ENCODE measurements around the gene CD300LB. TPM values are rescaled to one million over a fixed set of nuclear protein-coding genes. Genes with fewer than 3 reads are reported as not detected.
"Not testable (repeated sequence)": the region's sequence is repeated elsewhere in the genome, so short reads cannot be mapped to it uniquely, and the experiment has no call there.

CD300LB gene
- total RNA-seq, 4 donors from 2014 or later, result 0.19 TPM; not detected in 2

DNA sequence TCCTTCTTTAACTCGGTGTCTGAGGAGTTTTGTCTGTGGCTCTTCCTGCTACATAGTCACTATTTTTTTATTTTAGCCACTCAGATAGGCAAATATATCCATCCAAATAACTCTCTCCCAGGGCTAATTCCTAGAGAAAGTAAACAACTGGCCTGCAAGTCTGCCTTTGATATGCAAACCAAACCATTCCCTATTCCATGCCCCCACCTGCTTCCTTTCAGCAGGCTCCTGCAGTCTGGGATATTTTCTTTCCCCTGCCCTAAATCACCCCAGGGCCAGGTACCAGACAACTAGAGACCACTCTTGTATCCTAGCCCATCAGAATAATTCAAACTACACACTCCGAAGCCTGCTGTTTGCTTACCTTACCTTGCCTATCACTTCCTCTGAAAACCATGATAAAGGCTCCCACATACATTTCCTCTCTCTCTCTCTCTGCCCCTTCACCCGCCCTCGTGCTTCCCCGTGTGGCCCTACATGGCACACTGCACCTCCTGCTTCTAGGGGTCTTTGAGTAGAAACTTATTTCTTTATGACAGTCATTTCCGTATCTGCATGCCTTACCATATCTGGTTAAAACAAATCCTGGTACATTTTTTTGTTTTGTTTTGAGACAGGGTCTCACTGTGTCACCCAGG, 27.7 kb upstream of the CD300LB start:
- H3K27me3 ChIP-seq, result peaks cover 0 to 18% (median 0%) of the 10 kb centered on the region in 4 donors
- WGBS, 2 donors, result 57 to 61% methylated on average over 6 of the region's 6 CpGs

GRCh38 chr17:74558402-74558801, 27.1 kb upstream of the CD300LB start:
- DNase-seq; H3K4me1 ChIP-seq; H3K9me3 ChIP-seq; intact Hi-C loops (cut with DNase I); H3K27ac ChIP-seq; H3K36me3 ChIP-seq; H3K4me3 ChIP-seq: not testable (repeated sequence)
- WGBS, 2 donors, result 76 to 79% methylated on average over 4 of the region's 4 CpGs
- H3K27me3 ChIP-seq, result peaks cover 0 to 13% (median 0%) of the 10 kb centered on the region in 4 donors

More for the DNA sequence above, 27.7 kb upstream of the CD300LB start:
- H3K4me3 ChIP-seq, result no peak overlapping the region
- no peaks in the 10 kb centered on the region for H3K9me3 ChIP-seq
- no peak for TF ChIP-seq CTCF (IDR thresholded peaks at IDR 0.05)
- no peak for TF ChIP-seq POLR2A (IDR thresholded peaks at IDR 0.05)
- DNase-seq, result no peak
- no peaks in the 10 kb centered on the region for H3K36me3 ChIP-seq
- H3K4me1 ChIP-seq, result no peaks in the 10 kb centered on the region
- no peak overlapping the region for H3K27ac ChIP-seq
- intact Hi-C loops (cut with DNase I), result no loop called here

DNA sequence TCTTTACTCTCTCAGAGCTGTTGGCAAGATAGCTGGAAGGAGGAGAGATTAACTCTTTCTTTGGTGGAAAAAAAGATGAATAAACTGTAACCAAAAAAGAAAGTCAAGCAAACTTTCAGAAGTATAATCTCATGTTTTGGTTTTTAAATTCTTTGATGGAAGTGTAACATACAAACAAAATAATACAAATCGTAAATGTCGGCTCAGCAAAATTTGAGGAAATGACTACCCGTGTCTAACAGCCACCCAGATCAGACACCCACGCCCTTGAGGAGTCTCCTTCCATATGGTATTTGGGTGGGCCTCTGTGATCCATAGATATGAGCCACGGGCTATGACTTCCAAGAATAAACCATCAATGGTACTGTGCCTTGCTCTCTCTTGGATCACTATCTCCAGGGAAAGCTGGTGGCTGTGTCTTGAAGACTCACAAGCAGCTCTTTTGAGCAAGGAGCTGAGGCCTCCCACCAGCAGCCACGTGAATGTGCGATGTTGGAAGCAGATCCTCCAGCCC, 24.2 kb upstream of the CD300LB start:
- Histone ChIP-seq H3K4me1 (no peaks in the 10 kb centered on the region), H3K4me3 (no peak overlapping the region), H3K27ac (no peak overlapping the region), H3K27me3 (peaks cover 0 to 20% (median 0%) of the 10 kb centered on the region in 4 donors), H3K36me3 (no peaks in the 10 kb centered on the region), H3K9me3 (no peaks in the 10 kb centered on the region)
- no peak for DNase-seq
- no peak for TF ChIP-seq CTCF (IDR thresholded peaks at IDR 0.05)
- no peak for TF ChIP-seq POLR2A (IDR thresholded peaks at IDR 0.05)
- WGBS, 2 donors, result 58 to 66% methylated on average over 5 to 7 of the region's 7 CpGs
- intact Hi-C loops (cut with DNase I), result no loop called here

- H3K4me3 ChIP-seq, result no peak overlapping the region
- no peak overlapping the region for H3K27ac ChIP-seq
- intact Hi-C loops (cut with DNase I), result no loop called here
- WGBS, 2 donors, result 62 to 77% methylated on average over 5 to 6 of the region's 6 CpGs
- no peaks in the 10 kb centered on the region for H3K9me3 ChIP-seq
- H3K4me1 ChIP-seq, result no peaks in the 10 kb centered on the region
- no peak for TF ChIP-seq POLR2A (IDR thresholded peaks at IDR 0.05)
- TF ChIP-seq CTCF (IDR thresholded peaks at IDR 0.05), result no peak
- DNase-seq, result no peak
- no peaks in the 10 kb centered on the region for H3K36me3 ChIP-seq
- peaks cover 0 to 24% (median 0%) of the 10 kb centered on the region in 4 donors for H3K27me3 ChIP-seq
Observed at GRCh38 chr17:74554909-74555308, 23.6 kb upstream of the CD300LB start.

- H3K36me3 ChIP-seq, result no peaks in the 10 kb centered on the region
- DNase-seq, result no peak
- TF ChIP-seq CTCF (IDR thresholded peaks at IDR 0.05) (no peak), POLR2A (IDR thresholded peaks at IDR 0.05) (no peak)
- intact Hi-C loops (cut with DNase I), result no loop called here
- no peak overlapping the region for H3K4me3 ChIP-seq
- H3K9me3 ChIP-seq, result no peaks in the 10 kb centered on the region
- no peak overlapping the region for H3K27ac ChIP-seq
- peaks cover 0 to 34% (median 0%) of the 10 kb centered on the region in 4 donors for H3K27me3 ChIP-seq
- WGBS, 2 donors, result 19 to 33% methylated on average over 5 to 6 of the region's 7 CpGs
- no peaks in the 10 kb centered on the region for H3K4me1 ChIP-seq
Observed at GRCh38 chr17:74552037-74552436, 20.8 kb upstream of the CD300LB start.

All from esophagus squamous epithelium (tissue), 5 donors.